HUES48 (cell line): ENCODE data around the gene TMPRSS9.
"Not testable (repeated sequence)": the region's sequence is repeated elsewhere in the genome, so short reads cannot be mapped to it uniquely, and the experiment has no call there.

Experiments used
- H3K27ac ChIP-seq: one replicate; pipeline ENCODE4 v1.7.0; 2013; ENCODE audit warnings: low read depth, low read length, inconsistent platforms
- H3K27me3 ChIP-seq: 2 replicates; pipeline ENCODE4 v1.6.1; 2013; ENCODE audit warnings: mild to moderate bottlenecking, low read length; ENCODE audit not compliant: control insufficient read depth, insufficient read depth
- H3K36me3 ChIP-seq: 2 replicates; pipeline ENCODE4 v1.6.1; 2013; ENCODE audit warnings: low read length; ENCODE audit not compliant: control insufficient read depth, insufficient read depth
- H3K4me1 ChIP-seq: 2 replicates; pipeline ENCODE4 v1.6.1; 2013; ENCODE audit warnings: mild to moderate bottlenecking, low read length; ENCODE audit not compliant: control insufficient read depth, insufficient read depth
- H3K4me3 ChIP-seq: 2 replicates; pipeline ENCODE4 v1.5.1; 2013; ENCODE audit warnings: mild to moderate bottlenecking, low read depth, low read length
- H3K9ac ChIP-seq: 2 replicates; pipeline ENCODE4 v1.6.1; 2013; ENCODE audit warnings: mild to moderate bottlenecking, low read depth, low read length, moderate library complexity
- H3K9me3 ChIP-seq: 2 replicates; pipeline ENCODE4 v1.6.1; 2013; ENCODE audit warnings: low read length; ENCODE audit not compliant: control insufficient read depth, insufficient read depth

Gene TMPRSS9

DNA sequence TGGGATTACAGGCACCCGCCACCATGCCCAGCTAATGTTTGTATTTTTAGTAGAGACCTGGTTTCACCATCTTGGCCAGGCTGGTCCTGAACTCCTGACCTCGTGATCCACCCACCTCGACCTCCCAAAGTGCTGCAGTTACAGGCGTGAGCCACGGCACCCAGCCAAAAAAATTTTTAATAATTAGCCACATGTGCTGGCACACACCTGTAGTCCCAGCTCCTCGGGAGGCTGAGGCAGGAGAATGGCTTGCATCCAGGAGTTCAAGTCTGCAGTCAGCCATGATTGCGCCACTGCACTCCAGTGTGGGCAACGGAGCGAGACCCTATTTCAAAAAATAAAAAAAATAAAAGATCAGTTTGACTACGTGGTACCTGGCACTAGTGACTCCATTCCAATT lies 98.7 kb downstream of the TMPRSS9 start:
- H3K27ac ChIP-seq, H3K9ac ChIP-seq, H3K9me3 ChIP-seq, H3K36me3 ChIP-seq, H3K4me1 ChIP-seq, H3K4me3 ChIP-seq, H3K27me3 ChIP-seq: not testable (repeated sequence)

DNA sequence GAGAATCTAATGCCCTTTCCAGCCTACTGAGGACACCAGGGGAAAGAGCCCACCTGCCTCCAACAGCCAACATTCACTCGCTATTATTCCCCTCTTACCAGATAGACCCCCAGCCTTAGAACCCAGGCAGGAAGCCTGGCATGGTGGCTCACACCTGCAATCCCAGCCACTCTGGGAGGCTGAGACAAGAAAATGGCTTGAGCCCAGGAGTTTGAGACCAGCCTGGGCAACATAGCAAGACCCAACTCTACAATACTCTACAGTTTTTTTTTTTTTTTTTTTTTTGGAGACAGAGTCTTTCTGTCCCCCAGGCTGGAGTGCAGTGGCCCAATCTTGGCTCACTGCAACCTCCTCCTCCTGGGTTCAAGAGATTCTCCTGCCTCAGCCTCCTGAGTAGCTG lies 100.2 kb downstream of the TMPRSS9 start:
- H3K4me1 ChIP-seq: no peaks in the 10 kb centered on the region; the same call in 1 of the 2 replicates
- no peaks in the 10 kb centered on the region for H3K9me3 ChIP-seq
- no peaks in the 10 kb centered on the region for H3K36me3 ChIP-seq
- no peak overlapping the region for H3K27ac ChIP-seq
- H3K27me3 ChIP-seq: no peaks in the 10 kb centered on the region
- no peak overlapping the region for H3K9ac ChIP-seq
- H3K4me3 ChIP-seq: no peak overlapping the region

DNA sequence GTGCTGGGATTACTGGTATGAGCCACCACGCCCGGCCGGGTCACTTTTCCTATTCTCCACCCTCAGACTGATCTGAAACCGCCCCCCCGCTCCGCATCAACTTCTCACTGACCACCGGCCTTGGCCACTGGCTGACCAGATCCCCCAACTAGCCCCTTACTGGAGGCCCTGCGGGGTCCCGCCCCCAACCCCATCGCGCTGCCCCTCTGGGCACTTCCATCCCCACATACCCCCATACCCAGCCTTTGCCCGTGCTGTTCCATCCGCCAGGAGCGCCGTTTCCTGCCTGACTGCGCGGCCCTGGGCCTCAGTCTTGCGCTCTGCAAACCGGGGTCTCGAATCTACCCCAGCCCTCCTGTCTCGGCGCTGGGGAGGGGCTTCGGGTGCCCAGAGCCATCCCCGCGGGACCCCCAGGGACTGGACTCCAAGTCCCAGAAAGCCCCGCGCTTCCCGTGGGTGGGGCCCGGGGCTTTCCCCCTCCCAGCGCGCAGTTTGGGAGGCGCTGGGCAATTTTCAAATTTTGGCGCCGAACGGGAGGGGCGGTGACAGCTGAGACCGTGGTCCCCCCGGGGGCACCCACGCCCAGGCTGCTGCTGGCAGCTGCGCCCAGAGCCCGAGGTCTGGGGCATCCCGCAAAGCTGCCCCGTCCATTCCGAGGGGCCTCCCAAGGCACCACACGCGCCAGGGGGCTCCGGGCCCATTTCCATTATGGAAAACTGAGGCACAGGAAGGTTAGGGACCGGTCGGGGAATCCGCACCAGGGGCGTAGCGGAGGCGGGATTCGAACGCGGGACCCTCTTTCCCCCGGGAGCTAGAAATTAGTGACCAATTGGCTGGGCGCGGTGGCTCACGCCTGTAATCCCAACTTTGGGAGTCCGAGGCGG lies 101.9 kb downstream of the TMPRSS9 start:
- Histone ChIP-seq H3K9me3 (no peaks in the 10 kb centered on the region), H3K4me3 (peak overlapping the region; percentile 70), H3K27ac (peak overlapping the region; percentile 88), H3K4me1 (no peaks in the 10 kb centered on the region), H3K36me3 (no peaks in the 10 kb centered on the region), H3K9ac (peak overlapping the region; percentile 37; the same call in 1 of the 2 replicates), H3K27me3 (no peaks in the 10 kb centered on the region)

DNA sequence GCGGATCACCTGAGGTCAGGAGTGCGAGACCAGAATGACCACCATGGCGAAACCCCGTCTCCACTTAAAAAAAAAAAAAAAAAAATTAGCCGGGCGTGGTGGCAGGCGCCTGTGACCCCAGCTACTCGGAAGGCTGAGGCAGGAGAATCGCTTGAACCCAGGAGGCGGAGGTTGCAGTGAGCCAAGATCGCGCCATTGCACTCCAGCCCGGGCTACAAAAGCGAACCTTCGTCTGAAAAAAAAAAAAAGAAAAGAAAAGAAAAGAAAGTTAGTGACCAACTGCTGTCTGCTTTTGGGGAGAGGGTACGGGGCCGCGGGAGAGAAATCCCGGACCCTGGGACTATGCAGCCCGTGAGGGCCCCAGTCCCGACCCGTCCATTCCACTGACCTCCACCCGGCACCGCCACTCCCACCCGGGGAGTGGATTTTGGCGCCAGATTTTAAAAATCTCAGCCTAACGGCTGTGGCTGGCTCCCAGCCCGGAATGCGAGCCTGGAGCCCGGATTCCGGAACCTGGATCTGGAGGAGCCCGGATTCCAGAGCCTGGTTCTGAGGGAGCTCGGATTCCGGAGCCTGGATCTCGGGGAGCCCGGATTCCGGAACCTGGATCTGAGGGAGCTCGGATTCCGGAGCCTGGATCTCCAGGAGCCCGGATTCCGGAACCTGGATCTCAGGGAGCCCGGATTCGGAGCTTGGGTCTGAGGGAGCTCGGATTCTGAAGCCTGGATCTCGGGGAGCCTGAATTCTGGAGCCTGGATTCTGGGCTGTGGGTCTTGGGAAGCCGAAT lies 102.8 kb downstream of the TMPRSS9 start:
- Histone ChIP-seq H3K9me3 (no peaks in the 10 kb centered on the region), H3K4me3 (peak overlapping the region; percentile 70), H3K36me3 (no peaks in the 10 kb centered on the region), H3K9ac (peak overlapping the region; percentile 37; the same call in 1 of the 2 replicates), H3K4me1 (no peaks in the 10 kb centered on the region), H3K27ac (peak overlapping the region; percentile 88), H3K27me3 (no peaks in the 10 kb centered on the region)

DNA sequence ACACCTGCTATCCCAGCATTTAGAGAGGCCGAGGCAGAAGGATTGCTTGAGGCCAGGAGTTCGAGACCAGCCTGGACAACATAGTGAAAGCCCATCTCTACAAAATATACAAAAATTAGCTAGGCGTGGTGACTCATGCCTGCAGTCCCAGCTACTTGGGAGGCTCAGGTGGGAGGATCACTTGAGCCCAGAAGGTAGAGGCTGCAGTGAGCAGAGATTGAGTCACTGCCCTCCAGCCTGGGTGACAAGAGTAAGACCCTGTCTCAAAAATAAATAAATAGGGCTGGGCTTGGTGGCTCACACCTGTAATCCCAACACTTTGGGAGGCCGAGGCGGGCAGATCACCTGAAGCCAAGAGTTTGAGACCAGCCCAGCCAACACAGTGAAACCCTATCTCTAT lies 103.6 kb downstream of the TMPRSS9 start:
- not testable (repeated sequence) for H3K4me1 ChIP-seq, H3K9me3 ChIP-seq, H3K36me3 ChIP-seq, H3K9ac ChIP-seq, H3K27me3 ChIP-seq, H3K4me3 ChIP-seq, H3K27ac ChIP-seq

DNA sequence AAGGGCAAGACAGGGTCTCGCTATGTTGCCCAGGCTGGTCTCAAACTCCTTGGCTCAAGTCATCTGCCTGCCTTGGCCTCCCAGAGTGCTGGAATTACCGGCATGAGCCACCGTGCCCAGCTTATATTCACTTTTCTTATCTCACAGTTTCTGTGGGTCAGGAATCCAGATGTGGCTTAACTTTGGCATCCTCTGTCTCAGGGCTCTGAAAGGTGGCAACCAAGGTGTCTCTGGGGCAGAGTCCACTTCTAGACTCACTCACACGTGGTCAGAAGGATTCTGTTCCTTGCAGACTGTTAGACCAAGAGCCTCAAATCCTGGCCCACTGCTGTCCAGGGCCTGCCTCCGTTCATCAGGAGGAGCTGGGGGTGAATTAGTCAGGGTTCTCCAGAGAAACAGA lies 104.3 kb downstream of the TMPRSS9 start:
- Histone ChIP-seq H3K4me1 (no peaks in the 10 kb centered on the region), H3K36me3 (no peaks in the 10 kb centered on the region), H3K9ac (no peak overlapping the region), H3K27me3 (no peaks in the 10 kb centered on the region), H3K4me3 (no peak overlapping the region), H3K9me3 (no peaks in the 10 kb centered on the region), H3K27ac (no peak overlapping the region)

DNA sequence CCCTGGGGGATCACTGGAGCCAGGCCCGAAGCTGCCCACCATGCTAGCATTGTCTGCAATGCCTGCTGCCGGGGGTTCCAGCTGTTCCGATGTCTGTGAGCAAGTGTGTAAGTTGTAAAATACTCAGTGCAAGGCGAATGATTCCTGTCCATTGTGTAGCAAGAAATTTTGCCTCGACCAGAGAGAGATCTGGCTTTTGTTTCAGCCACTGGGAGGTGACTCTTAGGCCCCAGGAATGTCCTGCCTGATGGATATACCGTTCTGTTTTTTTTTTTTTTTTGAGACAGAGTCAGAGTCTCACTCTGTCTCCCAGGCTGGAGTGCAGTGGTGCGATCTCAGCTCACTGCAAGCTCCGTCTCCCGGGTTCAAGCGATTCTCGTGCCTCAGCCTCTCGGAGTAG lies 108.5 kb downstream of the TMPRSS9 start:
- no peak overlapping the region for H3K4me3 ChIP-seq
- no peaks in the 10 kb centered on the region for H3K4me1 ChIP-seq
- H3K36me3 ChIP-seq: no peaks in the 10 kb centered on the region
- no peaks in the 10 kb centered on the region for H3K27me3 ChIP-seq
- H3K27ac ChIP-seq: no peak overlapping the region
- H3K9me3 ChIP-seq: no peaks in the 10 kb centered on the region
- H3K9ac ChIP-seq: no peak overlapping the region

DNA sequence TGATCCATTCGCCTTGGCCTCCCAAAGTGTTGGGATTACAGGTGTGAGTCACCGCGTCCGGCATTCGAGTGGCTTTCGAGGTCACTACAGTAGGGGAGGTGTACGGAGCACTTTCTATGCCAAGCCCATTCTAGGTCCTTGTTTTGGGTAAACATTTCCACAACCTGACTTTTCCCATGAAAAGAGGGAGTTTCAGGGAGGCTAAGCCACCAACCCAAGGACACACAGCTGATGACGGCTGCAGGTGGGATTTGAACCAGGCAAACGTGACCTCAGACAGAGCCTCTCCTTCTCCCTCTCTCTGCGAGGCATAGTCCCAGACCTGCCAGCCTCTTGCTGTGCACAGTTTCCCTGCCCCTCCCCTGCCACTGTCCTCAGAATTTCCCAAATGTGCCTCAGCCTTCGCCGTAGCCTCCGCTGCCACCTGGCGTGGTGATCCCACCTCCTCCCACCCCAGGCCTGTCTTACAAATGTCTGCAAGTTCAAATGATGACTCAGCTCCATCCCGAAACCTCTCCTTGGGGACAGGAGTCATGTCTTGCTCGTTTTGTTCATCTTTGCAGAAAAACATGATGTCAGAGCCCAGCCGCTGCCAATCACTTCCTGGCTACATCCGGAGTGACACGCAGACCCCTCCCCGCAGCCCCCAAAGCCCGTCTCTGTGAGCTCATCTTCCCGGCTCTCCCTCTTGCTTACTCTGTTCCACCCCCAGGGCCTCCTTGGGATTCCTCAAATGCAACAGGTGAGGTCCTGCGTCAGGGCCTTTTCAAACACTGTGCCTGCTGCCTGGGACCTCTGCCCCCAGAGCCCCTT lies 109.2 kb downstream of the TMPRSS9 start:
- H3K9ac ChIP-seq: no peak overlapping the region
- H3K36me3 ChIP-seq: no peaks in the 10 kb centered on the region
- no peaks in the 10 kb centered on the region for H3K9me3 ChIP-seq
- no peaks in the 10 kb centered on the region for H3K4me1 ChIP-seq
- H3K27ac ChIP-seq: peak overlapping the region; percentile 64
- H3K27me3 ChIP-seq: no peaks in the 10 kb centered on the region
- H3K4me3 ChIP-seq: no peak overlapping the region

DNA sequence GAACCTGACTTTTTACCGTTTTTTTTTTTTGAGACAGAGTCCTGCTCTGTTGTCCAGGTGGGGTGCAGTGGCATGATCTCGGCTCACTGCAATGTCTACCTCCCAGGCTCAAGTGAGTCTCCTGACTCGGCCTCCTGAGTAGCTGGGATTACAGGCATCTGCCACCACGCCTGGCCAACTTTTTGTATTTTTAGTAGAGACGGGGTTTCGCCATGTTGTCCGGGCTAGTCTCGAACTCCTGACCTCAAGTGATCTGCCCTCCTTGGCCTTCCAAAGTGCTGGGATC lies 109.8 kb downstream of the TMPRSS9 start:
- H3K9me3 ChIP-seq, H3K27me3 ChIP-seq, H3K9ac ChIP-seq, H3K36me3 ChIP-seq, H3K4me1 ChIP-seq, H3K4me3 ChIP-seq: not testable (repeated sequence)
- H3K27ac ChIP-seq: peak overlapping the region; percentile 64

DNA sequence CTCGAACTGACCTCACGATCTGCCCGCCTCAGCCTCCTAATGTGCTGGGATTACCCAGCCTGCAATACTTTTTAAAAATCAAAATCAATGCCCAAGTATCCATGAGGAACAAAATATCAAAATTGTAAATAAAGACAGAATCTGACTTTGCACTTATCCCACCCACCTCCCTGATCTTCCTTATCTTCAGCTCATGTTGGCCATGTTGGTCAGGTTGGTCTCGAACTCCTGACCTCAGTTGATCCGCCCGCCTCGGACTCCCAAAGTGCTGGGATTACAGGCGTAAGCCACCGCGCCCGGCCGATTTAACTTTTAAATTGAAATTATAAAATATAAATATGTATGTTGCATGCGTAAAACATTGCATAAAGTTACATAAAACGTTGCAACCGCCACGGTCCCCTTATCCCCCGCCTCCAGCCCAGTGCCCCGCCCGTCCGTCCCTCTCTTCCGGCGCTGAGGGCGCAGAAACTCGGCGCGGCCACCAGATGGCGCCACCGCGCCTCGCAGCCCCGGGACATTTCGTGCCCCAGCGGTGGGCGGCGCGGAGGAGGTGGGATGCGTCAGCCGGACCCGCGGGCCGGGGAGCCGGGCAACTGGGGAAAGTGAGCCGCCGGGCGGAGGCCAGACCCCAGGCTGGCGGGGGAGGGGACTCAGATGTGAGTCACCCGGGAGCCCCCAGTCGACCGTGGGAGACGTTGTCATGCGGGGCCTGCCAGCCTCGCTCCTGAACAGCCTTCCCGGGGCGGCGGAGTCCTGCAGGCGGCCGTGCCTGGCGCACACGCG lies 114.4 kb downstream of the TMPRSS9 start:
- no peak overlapping the region for H3K9ac ChIP-seq
- peaks cover 32% of the 10 kb centered on the region for H3K27me3 ChIP-seq
- no peaks in the 10 kb centered on the region for H3K36me3 ChIP-seq
- H3K4me1 ChIP-seq: no peaks in the 10 kb centered on the region; the same call in 1 of the 2 replicates
- H3K4me3 ChIP-seq: peak overlapping the region; percentile 39
- H3K27ac ChIP-seq: peak overlapping the region; percentile 61
- no peaks in the 10 kb centered on the region for H3K9me3 ChIP-seq
